GM23338 (cell line): Measurements from ENCODE around the gene GIMAP5. TPM values are rescaled to one million over a fixed set of nuclear protein-coding genes. Genes with fewer than 3 reads are reported as not detected.

Experiments
- EZH2 ChIP-seq: fragments of 200-600 bp; sonication (generic); IDR thresholded peaks from one replicate; pipeline ENCODE4 v1.8.0; 2017; ENCODE audit warnings: antibody characterized with exemption, mild to moderate bottlenecking, low read depth; ENCODE audit not compliant: unreplicated experiment
- JUNB ChIP-seq: IDR thresholded peaks from one replicate; pipeline ENCODE4 v1.6.1; 2016; ENCODE audit warnings: antibody characterized with exemption; ENCODE audit not compliant: unreplicated experiment
- polyA plus RNA-seq: library from polyadenylated mRNA; unstranded; fragments of >200 nt; fragmentation: Nextera tagmentation; extraction: Ambion mirVana; gene quantifications from 2 replicates; pipeline ENCODE4 v1.2.1, GENCODE V29; 2016
- total RNA-seq: library from RNA; depleted of rRNA; stranded (reverse); fragments of >200 nt; shearing (Covaris generic); gene quantifications from 2 replicates; pipeline ENCODE4 v1.2.3, GENCODE V29; 2014; rRNA removed
- TF ChIP-seq, protein P1 (sequence below): IDR thresholded peaks from 2 replicates; pipeline ENCODE4 v1.6.1; 2016; ENCODE audit warnings: antibody characterized with exemption

GIMAP5 gene
- total and polyA plus RNA-seq, 2 experiments from 2014 or later: not detected

DNA sequence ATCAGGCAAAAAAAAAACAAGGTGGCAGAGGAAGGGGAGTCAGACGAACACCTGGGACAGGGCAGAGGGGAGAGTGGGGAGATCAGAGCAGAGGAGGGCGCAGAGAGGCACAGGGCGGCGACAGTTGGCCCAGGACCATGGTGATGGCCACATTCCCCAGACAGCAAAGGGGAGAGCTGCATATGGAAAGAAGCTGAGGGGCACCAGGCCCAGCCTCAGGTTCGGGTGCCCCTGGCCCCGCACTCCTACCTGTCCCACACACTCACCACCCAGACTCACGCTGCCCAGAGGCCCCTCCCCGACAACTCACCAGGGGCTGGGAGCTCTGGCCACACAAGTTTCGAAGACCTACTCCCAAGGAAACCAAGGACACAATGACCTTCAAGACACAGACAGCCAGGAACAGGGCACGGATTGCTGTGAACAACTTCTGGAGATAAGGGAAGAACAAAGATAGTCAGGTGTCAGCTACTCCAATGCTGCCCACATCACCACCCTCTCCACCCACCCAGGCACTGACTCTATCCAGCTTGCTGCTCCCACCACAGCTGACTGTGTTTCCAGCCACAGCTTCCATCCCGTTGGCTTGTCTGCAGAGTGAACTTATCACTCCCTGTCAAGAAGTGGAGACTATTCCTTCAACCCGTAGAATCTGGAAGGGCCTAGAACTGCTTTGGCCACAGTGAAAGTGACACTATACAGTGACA is 54.7 kb downstream of the GIMAP5 start (continued):
- TF ChIP-seq, protein P1, sequence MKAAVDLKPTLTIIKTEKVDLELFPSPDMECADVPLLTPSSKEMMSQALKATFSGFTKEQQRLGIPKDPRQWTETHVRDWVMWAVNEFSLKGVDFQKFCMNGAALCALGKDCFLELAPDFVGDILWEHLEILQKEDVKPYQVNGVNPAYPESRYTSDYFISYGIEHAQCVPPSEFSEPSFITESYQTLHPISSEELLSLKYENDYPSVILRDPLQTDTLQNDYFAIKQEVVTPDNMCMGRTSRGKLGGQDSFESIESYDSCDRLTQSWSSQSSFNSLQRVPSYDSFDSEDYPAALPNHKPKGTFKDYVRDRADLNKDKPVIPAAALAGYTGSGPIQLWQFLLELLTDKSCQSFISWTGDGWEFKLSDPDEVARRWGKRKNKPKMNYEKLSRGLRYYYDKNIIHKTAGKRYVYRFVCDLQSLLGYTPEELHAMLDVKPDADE: no peak
- TF ChIP-seq JUNB (no peak), EZH2 (no peak)

Other genes with a start within 250 kb of the GIMAP5 start
- gene GIMAP7, start 222.5 kb upstream of the GIMAP5 start, total RNA-seq: not detected in 2 replicates
- gene GIMAP7, start 222.5 kb upstream of the GIMAP5 start, polyA plus RNA-seq: not detected in 2 replicates
- not detected in 2 replicates for gene GIMAP4, start 170.0 kb upstream of the GIMAP5 start, total RNA-seq
- 0.19 TPM in 1 of 2 replicates, not detected in the other for gene GIMAP4, start 170.0 kb upstream of the GIMAP5 start, polyA plus RNA-seq
- not detected in 2 replicates for gene GIMAP6, start 105.0 kb upstream of the GIMAP5 start, total RNA-seq
- not detected in 2 replicates for gene GIMAP6, start 105.0 kb upstream of the GIMAP5 start, polyA plus RNA-seq
- not detected in 2 replicates for gene GIMAP2, start 51.7 kb upstream of the GIMAP5 start, total RNA-seq
- gene GIMAP2, start 51.7 kb upstream of the GIMAP5 start, polyA plus RNA-seq: not detected in 2 replicates
- gene GIMAP1, start 20.8 kb upstream of the GIMAP5 start, total RNA-seq: not detected in 2 replicates
- not detected in 2 replicates for gene GIMAP1, start 20.8 kb upstream of the GIMAP5 start, polyA plus RNA-seq
- gene TMEM176B, start 62.9 kb downstream of the GIMAP5 start, total RNA-seq: 0.35 and 0.47 TPM in 2 replicates
- 0.42 and 0.83 TPM in 2 replicates for gene TMEM176B, start 62.9 kb downstream of the GIMAP5 start, polyA plus RNA-seq
- not detected in 2 replicates for gene TMEM176A, start 63.4 kb downstream of the GIMAP5 start, total RNA-seq
- gene TMEM176A, start 63.4 kb downstream of the GIMAP5 start, polyA plus RNA-seq: 0.34 and 0.66 TPM in 2 replicates
- 0.47 TPM in 1 of 2 replicates, not detected in the other for gene AOC1, start 115.1 kb downstream of the GIMAP5 start, total RNA-seq
- not detected in 2 replicates for gene AOC1, start 115.1 kb downstream of the GIMAP5 start, polyA plus RNA-seq
- 11.3 and 14.7 TPM in 2 replicates for gene KCNH2, start 240.9 kb downstream of the GIMAP5 start, total RNA-seq
- 2.6 and 2.9 TPM in 2 replicates for gene KCNH2, start 240.9 kb downstream of the GIMAP5 start, polyA plus RNA-seq